NCI-H146 treated with DMSO at 0.1 percent for 48 hours (cell line): Measurements from ENCODE around the gene DPP7.
"Not testable (repeated sequence)": the region's sequence is repeated elsewhere in the genome, so short reads cannot be mapped to it uniquely, and the experiment has no call there.

ENCODE experiments used
- DNase-seq: peaks from one replicate; lab custom pipeline; 2025; ENCODE audit not compliant: unreplicated experiment; lab: John Stamatoyannopoulos, UW

The DPP7 gene

GRCh38 chr9:137075275-137075775, 39.2 kb downstream of the DPP7 start:
- DNase-seq: no peak

DNA sequence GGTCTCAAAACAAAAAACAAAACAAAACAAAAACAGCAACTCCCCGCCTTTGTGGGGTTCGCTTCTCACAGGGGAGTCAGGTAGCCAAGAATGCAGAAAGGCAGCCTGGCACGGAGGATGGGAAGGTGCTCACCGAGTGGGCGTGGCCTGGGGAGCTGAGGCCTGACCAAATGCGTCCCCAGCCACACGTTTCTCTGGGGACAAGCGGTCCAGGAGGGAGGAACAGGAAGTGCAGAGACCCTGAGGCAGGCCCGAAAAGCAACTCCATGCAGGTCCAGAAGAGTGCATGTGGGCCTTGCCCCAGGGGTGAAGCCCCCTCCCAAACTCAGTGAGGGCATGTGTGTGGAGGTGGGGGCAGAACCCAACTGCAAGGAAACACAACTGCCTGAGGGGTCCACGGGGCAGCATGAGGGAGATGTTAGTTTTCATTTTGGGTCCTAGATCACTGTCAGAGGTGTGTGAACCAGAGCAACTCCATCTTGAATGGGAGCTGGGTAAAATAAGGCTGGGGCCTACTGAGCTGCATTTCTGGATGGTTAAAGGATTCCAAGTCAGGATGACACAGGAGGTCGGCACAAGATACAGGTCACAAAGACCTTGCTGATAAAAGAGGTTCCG, 39.8 kb downstream of the DPP7 start:
- DNase-seq: no peak

GRCh38 chr9:137073992-137074399, 40.5 kb downstream of the DPP7 start:
- DNase-seq: no peak

- no peak for DNase-seq
Measured at GRCh38 chr9:137071282-137071681, 43.3 kb downstream of the DPP7 start.

GRCh38 chr9:137070906-137071275, 43.6 kb downstream of the DPP7 start:
- DNase-seq: no peak

GRCh38 chr9:137070201-137070905, 44.2 kb downstream of the DPP7 start, which contains the start of gene SAPCD2:
Gene SAPCD2 (minus strand): TSS chr9:137070557. CDS start chr9:137070460, 97 bp downstream.
- DNase-seq: peak; percentile 81

- no peak for DNase-seq
Measured at GRCh38 chr9:137069508-137070091, 44.9 kb downstream of the DPP7 start.

GRCh38 chr9:137068539-137069507, 45.7 kb downstream of the DPP7 start:
- DNase-seq: no peak

DNA sequence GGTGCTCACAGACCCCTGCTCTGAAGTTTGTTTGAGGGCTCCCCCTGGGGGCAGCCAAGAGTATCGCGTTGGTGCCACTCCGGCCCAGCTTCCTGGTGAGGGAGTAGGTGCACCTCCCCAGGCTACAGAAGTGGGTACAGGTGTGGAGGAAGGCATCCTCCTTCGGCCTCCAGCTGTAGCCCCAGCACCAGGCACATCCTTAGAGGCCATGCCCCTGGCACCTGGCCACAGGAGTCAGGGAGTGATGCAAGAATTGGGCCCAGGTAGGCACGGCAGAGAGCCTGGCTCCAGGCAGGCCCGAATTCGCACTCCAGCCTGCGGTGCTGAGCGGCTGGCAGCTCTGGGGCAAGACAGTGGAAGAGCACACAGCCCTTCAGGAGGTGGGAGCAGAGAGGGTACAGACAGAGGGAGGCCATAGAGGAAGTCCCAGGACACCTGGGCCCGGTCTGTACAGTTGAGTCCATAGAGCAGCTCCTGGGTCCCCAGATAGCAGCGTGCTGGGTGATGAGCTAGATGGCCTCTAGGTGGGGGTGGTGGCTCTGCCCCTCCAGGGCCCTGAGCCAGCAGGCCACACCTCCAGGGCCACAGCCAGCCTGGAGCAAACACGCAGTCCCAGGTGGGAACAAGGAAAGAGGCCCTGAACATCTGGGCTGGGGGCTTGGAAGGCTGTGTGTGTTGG, 46.5 kb downstream of the DPP7 start:
- DNase-seq: peak; percentile 15

DNA sequence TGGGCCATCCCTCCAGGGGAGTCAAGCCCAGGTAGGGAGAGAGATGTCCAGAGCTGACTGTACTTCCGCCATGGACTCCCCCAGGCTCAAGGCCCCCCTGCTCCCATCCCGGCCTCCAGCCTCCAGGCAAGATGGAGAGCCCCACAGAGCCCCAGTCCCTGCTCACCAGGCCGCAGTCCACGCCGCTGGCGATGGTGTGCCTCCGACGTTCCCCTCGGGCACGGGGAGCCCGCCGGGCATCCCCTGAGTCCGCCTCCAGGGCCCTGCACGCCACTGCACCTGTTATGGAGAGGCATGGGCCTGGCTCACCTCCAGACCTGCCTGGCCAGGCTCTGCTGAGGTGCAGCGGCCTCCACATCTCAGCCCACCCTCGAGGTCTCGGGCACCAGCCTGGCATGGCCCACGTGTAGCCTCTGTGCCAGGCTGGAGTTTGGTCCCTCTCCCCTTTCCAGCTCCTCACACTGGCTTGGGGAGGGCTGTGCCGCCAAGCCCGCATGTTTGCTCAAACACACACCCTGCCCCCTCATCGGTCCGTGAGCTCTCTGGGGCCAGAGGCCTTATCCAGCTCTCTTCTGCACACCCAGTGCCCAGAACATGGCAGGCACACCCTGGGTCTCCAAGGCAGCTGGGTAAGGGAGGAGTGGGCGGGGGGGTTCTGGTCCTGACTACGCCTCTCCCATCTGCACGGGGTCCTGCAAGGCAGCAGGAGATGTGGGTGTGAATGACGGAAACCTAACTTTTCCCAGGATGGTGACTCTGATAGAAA, 48.3 kb downstream of the DPP7 start:
- DNase-seq: no peak

DNA sequence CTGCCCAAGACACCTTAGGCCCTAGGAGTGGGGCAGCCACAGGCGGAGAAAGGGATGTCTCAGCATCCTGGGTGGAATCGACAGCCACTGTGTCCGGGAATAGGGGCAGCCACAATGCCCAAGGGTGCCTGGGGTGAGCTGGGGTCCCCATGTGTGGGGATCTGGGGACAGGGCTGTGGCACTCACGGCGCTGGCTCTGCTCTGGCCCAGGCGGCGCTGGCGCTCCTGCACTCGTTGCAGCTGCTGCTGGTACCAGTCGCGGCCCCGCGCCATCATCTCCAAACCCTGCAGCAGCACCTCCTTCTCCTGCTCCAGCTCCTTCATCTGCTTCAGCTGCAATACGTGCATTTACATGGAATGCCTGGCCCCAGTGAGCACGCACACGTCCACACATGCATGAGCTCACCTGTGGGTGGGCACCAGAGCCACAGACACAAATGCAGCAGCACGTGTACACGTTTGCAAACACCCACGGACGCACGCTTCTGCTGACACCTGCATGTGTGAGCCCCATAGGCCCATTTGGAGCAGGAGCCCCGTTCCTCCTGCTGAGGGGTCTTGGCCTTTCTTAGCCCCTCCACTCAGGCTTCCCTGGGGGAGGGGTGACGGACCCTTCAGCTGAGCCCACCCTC, 49.1 kb downstream of the DPP7 start:
- no peak for DNase-seq

- no peak for DNase-seq
Measured at GRCh38 chr9:137064880-137065164, 49.7 kb downstream of the DPP7 start.

DNA sequence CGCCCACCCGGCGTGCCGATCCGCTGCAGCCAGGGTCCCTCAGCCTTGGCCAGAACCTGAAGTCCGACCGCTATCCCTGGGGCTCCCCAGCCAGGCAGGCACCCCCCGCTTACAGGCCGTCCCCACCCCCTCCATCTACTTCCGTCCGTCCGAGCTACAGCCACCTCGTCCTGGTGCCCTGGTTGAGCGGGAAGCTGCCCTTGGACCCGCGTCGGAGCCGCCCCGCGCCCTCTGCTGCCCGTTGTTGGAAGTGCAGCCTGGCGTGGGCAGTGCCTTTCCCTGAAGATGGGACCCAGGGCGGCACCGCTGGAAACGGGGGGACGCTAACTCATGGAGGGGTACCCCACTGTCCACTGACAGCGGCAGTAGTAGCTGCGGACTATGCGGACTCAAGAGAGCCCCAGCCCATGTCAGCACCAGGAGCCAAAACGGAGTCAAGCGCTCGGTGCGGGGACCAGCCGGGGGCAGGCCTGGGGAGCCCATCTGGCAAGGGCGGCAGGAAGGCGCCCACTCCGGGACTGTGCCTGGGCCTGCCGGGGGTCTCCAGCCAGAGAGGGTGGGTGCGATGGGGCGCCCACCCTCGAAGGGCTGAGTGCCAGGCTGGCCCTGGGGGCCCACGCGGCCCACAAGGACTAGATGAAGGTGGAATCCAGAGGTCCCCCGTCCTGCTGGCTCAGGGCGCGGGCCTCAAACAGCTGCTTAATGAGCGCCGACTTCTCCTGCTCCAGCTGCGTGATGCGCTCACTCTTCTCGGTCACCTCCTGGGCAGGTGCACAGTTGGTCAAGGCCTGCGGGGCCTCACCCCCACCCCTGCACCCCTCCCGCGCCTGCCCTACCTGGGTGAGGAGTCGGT, 50.3 kb downstream of the DPP7 start:
- peak; percentile 6 for DNase-seq

GRCh38 chr9:137063311-137064026, 51.1 kb downstream of the DPP7 start:
- DNase-seq: no peak

DNA sequence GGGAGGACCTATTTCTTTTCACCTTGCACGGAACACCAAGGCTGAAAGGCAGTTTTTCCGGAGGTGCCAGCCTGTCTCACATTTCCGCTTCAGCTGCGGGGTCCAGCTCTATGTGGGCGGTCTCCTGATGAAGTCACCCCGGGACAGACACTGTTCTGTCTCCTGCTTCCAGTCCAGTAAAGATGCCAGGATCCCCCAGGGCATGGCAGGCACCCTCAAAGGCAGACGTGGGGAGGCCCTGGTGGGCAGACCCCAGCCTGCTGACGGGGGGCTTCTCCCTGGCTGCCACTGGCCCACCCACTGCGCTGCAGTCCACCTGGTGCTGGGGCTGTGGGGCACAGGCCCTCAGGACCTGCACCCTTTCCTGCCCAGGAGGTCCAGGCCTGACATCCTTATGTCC, 51.7 kb downstream of the DPP7 start:
- DNase-seq: not testable (repeated sequence)

GRCh38 chr9:137062384-137062783, 52.1 kb downstream of the DPP7 start:
- DNase-seq: no peak
